Astrocyte of the spinal cord (primary cell): ENCODE results near the gene SCGB1D2.
"Not testable (repeated sequence)": the region's sequence is repeated elsewhere in the genome, so short reads cannot be mapped to it uniquely, and the experiment has no call there.

ENCODE experiments used
- DNase-seq: peaks from one replicate; pipeline ENCODE4 v3.0.0; 2011; ENCODE audit warnings: low read depth, low spot score
- H3K4me3 ChIP-seq: 2 replicates; pipeline ENCODE4 v1.5.1; 2011; ENCODE audit warnings: low read depth, mild to moderate bottlenecking, low read length, moderate library complexity
- CTCF ChIP-seq: IDR thresholded peaks from 2 replicates; pipeline ENCODE4 v1.5.1; 2012; ENCODE audit warnings: low read depth, mild to moderate bottlenecking, low read length, inconsistent platforms
- in situ Hi-C: cut with HindIII; loops from 2 replicates; pipeline ENCODE4 v1.10.0; 2017; ENCODE audit warnings: low sequenced_read_pairs

SCGB1D2 gene

GRCh38 chr11:62242021-62242420 lies at the start of gene SCGB1D2:
Gene SCGB1D2, plus strand, starts transcription at chr11:62242239. Its CDS starts 69 bp downstream, at chr11:62242308.
- no peak within 1 kb of the TSS for H3K4me3 ChIP-seq
- no peak for DNase-seq
- TF ChIP-seq CTCF = no peak
- in situ Hi-C loops = no loop called here

GRCh38 chr11:62193952-62194351 lies 48.1 kb upstream of the SCGB1D2 start:
- in situ Hi-C loops = no loop called here
- DNase-seq = no peak
- no peak for TF ChIP-seq CTCF
- no peak overlapping the region for H3K4me3 ChIP-seq

- H3K4me3 ChIP-seq, DNase-seq, in situ Hi-C loops: not testable (repeated sequence)
Observed at GRCh38 chr11:62195010-62195409, 47.0 kb upstream of the SCGB1D2 start.

GRCh38 chr11:62195945-62196344 lies 46.1 kb upstream of the SCGB1D2 start:
- TF ChIP-seq CTCF = no peak
- no peak overlapping the region for H3K4me3 ChIP-seq
- DNase-seq = no peak
- in situ Hi-C loops = no loop called here

- DNase-seq, in situ Hi-C loops, H3K4me3 ChIP-seq: not testable (repeated sequence)
Observed at GRCh38 chr11:62197400-62197799, 44.6 kb upstream of the SCGB1D2 start.

- in situ Hi-C loops = no loop called here
- H3K4me3 ChIP-seq = no peak overlapping the region
- TF ChIP-seq CTCF = no peak
- DNase-seq = no peak
Observed at GRCh38 chr11:62201376-62201775, 40.7 kb upstream of the SCGB1D2 start.

- in situ Hi-C loops = no loop called here
- no peak for TF ChIP-seq CTCF
- no peak for DNase-seq
- H3K4me3 ChIP-seq = no peak overlapping the region
Observed at GRCh38 chr11:62202910-62203309, 39.1 kb upstream of the SCGB1D2 start.

- DNase-seq = no peak
- no peak overlapping the region for H3K4me3 ChIP-seq
- TF ChIP-seq CTCF = no peak
- in situ Hi-C loops = no loop called here
Observed at GRCh38 chr11:62204430-62204829, 37.6 kb upstream of the SCGB1D2 start.
